K562 (cell line): ENCODE results near the gene GCN1. TPM values are rescaled to one million over a fixed set of nuclear protein-coding genes. Genes with fewer than 3 reads are reported as not detected.

ENCODE experiments used
- CSDE1 ChIP-seq, 2 experiments: fragments of 450-650 bp; IDR thresholded peaks; 2 replicates each; pipeline ENCODE4 v1.6.1; 2016; ENCODE audit warnings: mild to moderate bottlenecking in 1 of 2
- NR4A1 ChIP-seq, 2 experiments: fragments of 250-450 bp in 1 of 2; fragments of 450-650 bp in 1 of 2; sonication (Bioruptor Pico) in 1 of 2; IDR thresholded peaks; 2 replicates each; pipeline versions ENCODE4 v1.4.0 to v1.6.1; 2016 to 2020; ENCODE audit warnings: mild to moderate bottlenecking in 2 of 2, missing compliant biosample characterization in 1 of 2, missing genetic modification characterization in 1 of 2, moderate library complexity in 1 of 2
- NRF1 ChIP-seq, 2 experiments: fragments of 450-650 bp; IDR thresholded peaks in 1 of 2; conservative IDR thresholded peaks in 1 of 2; 2 replicates each; pipeline ENCODE4 v1.6.1; 2014; ENCODE audit warnings: mild to moderate bottlenecking in 2 of 2
- POLR2A ChIP-seq: fragments of 450-650 bp; conservative IDR thresholded peaks from 2 replicates; pipeline ENCODE4 v1.6.1; 2016
- POLR2B ChIP-seq: fragments of 450-650 bp; IDR thresholded peaks from 2 replicates; pipeline ENCODE4 v1.6.1; 2018; ENCODE audit warnings: low read depth; ENCODE audit not compliant: partially characterized antibody
- RBFOX2 ChIP-seq: fragments of 200-400 bp; formaldehyde crosslinking; IDR thresholded peaks from 2 replicates; pipeline ENCODE4 v1.6.1; 2017; ENCODE audit warnings: low read depth, mild to moderate bottlenecking, low read length, moderate library complexity
- SREBF2 ChIP-seq: sonication (generic); formaldehyde crosslinking; IDR thresholded peaks from 2 replicates; pipeline ENCODE4 v1.4.0; 2020; ENCODE audit warnings: mild to moderate bottlenecking, missing genetic modification reagents
- ZNF507 ChIP-seq: conservative IDR thresholded peaks from 2 replicates; pipeline ENCODE4 v1.6.1; 2017; ENCODE audit warnings: missing genetic modification characterization, missing compliant biosample characterization
- polyA plus RNA-seq, 8 experiments: library from polyadenylated mRNA; depleted of rRNA in 4 of 8; stranded (reverse) in 5 of 8; unstranded in 3 of 8; fragments of >200 nt; fragmentation: Nextera tagmentation in 2 of 8; fragmentation: Illumina TruSeq in 1 of 8; extraction: Ambion mirVana in 2 of 8; extraction: Trizol in 1 of 8; gene quantifications; 2 replicates each; pipeline versions ENCODE4 v1.2.1 to v1.2.3, GENCODE V29; 2011 to 2014; ENCODE audit warnings: inconsistent platforms in 1 of 8, missing spikeins in 1 of 8
- total RNA-seq, 7 experiments: library from RNA; depleted of rRNA in 6 of 7; stranded (reverse); fragments of >200 nt in 6 of 7; fragmentation: Illumina TruSeq in 2 of 7; extraction: Trizol in 2 of 7; gene quantifications; 2 replicates each; pipeline versions ENCODE4 v1.2.1 to v1.2.3, GENCODE V29; 2011 to 2021; ENCODE audit warnings: low replicate concordance in 1 of 7
- TF ChIP-seq, protein P1 (sequence below), 2 experiments: IDR thresholded peaks in 1 of 2; conservative IDR thresholded peaks in 1 of 2; 2 replicates each; pipeline ENCODE4 v1.6.1; 2016; ENCODE audit warnings: low read depth in 2 of 2, mild to moderate bottlenecking in 1 of 2, missing compliant biosample characterization in 1 of 2, missing genetic modification characterization in 1 of 2, moderate library complexity in 1 of 2
- TF ChIP-seq, protein P2 (sequence below): fragments of 450-650 bp; conservative IDR thresholded peaks from 2 replicates; pipeline ENCODE4 v1.6.1; 2016; ENCODE audit warnings: missing genetic modification characterization, low read depth, mild to moderate bottlenecking, control low read depth, missing compliant biosample characterization

The GCN1 gene
- total and polyA plus RNA-seq, 9 of the 15 experiments (the other 6 are each of a cell fraction or from before 2014, with no cell fraction given), result 11.9 to 190 (median 51.7) TPM

DNA sequence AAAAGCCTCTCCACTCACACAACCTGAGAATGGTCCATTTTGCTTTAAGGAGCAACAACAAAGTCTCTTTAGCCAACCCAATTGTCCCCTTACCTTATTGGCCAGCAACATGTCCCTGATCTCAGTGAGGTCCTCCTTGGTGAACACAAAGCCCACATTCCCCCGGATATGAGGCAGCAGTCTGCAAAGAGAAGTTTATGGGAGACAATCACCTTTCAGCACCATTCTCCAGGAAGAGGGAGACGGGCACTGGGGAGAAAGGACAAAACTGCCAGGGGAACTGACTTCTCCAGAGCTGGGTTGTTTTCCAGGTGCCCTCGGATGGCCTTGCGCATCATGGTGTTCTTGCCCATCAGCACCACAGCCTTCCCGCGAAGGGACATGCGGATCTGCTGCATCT, 4.5 kb upstream of the GCN1 start (continued):
- TF ChIP-seq, protein P1, sequence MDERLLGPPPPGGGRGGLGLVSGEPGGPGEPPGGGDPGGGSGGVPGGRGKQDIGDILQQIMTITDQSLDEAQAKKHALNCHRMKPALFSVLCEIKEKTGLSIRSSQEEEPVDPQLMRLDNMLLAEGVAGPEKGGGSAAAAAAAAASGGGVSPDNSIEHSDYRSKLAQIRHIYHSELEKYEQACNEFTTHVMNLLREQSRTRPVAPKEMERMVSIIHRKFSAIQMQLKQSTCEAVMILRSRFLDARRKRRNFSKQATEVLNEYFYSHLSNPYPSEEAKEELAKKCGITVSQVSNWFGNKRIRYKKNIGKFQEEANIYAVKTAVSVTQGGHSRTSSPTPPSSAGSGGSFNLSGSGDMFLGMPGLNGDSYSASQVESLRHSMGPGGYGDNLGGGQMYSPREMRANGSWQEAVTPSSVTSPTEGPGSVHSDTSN (CRISPR knock-in tag; IDR thresholded peaks at IDR 0.05; ENCODE audit: low read depth), result no peak
- TF ChIP-seq, protein P1 (tag; conservative IDR thresholded peaks at IDR 0.05; ENCODE audit: low read depth), result no peak
- TF ChIP-seq, protein P2, sequence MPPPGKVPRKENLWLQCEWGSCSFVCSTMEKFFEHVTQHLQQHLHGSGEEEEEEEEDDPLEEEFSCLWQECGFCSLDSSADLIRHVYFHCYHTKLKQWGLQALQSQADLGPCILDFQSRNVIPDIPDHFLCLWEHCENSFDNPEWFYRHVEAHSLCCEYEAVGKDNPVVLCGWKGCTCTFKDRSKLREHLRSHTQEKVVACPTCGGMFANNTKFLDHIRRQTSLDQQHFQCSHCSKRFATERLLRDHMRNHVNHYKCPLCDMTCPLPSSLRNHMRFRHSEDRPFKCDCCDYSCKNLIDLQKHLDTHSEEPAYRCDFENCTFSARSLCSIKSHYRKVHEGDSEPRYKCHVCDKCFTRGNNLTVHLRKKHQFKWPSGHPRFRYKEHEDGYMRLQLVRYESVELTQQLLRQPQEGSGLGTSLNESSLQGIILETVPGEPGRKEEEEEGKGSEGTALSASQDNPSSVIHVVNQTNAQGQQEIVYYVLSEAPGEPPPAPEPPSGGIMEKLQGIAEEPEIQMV, result peak; percentile 76
- TF ChIP-seq CSDE1 (IDR thresholded peaks at IDR 0.05) (no peak), SREBF2 (CRISPR knock-in tag) (no peak), NRF1 (conservative IDR thresholded peaks at IDR 0.05 in 1 of 2, IDR thresholded peaks at IDR 0.05 in 1 of 2) (0 out of 4 replicates have a peak, but pooled peaks of 1 of the 2 experiments have one; percentile 17), POLR2B (peak; percentile 53), ZNF507 (tag) (no peak), POLR2A (peak; percentile 43), NR4A1 (CRISPR knock-in tag; IDR thresholded peaks at IDR 0.05) (no peak), NR4A1 (tag; IDR thresholded peaks at IDR 0.05) (no peak), RBFOX2 (peak; percentile 2; the same call in 1 of the 2 replicates)
